Neural progenitor cell (in vitro differentiated cells): Measurements from ENCODE around the gene ENC1. TPM values are rescaled to one million over a fixed set of nuclear protein-coding genes. Genes with fewer than 3 reads are reported as not detected.

Source experiments
- DNase-seq: peaks from one replicate; pipeline ENCODE4 v3.0.0-alpha.2; 2016; ENCODE audit warnings: low spot score
- H2AFZ ChIP-seq: fragments of 200-600 bp; sonication (generic); replicated peaks from 2 replicates; pipeline ENCODE4 v1.6.1; 2016; ENCODE audit warnings: antibody characterized with exemption
- H3F3A ChIP-seq: fragments of 200-600 bp; sonication (generic); 2 replicates; pipeline ENCODE4 v1.6.1; 2016; ENCODE audit warnings: antibody characterized with exemption, low read depth
- H3K27ac ChIP-seq: fragments of 200-600 bp; sonication (generic); 2 replicates; pipeline ENCODE4 v1.5.1; 2016; ENCODE audit warnings: mild to moderate bottlenecking
- H3K27me3 ChIP-seq: fragments of 200-600 bp; sonication (generic); 2 replicates; pipeline ENCODE4 v1.6.1; 2016; ENCODE audit warnings: mild to moderate bottlenecking, moderate library complexity
- H3K36me3 ChIP-seq: fragments of 200-600 bp; sonication (generic); 2 replicates; pipeline ENCODE4 v1.5.1; 2016
- H3K4me1 ChIP-seq: fragments of 200-600 bp; sonication (generic); 2 replicates; pipeline ENCODE4 v1.6.1; 2016; ENCODE audit warnings: mixed run types
- H3K4me2 ChIP-seq: fragments of 200-600 bp; sonication (generic); 2 replicates; pipeline ENCODE4 v1.6.1; 2016
- H3K4me3 ChIP-seq: fragments of 200-600 bp; sonication (generic); 2 replicates; pipeline ENCODE4 v1.5.1; 2016
- H3K79me2 ChIP-seq: fragments of 200-600 bp; sonication (generic); 2 replicates; pipeline ENCODE4 v1.6.1; 2016; ENCODE audit warnings: low read depth
- H3K9ac ChIP-seq: fragments of 200-600 bp; sonication (generic); 2 replicates; pipeline ENCODE4 v1.6.1; 2016
- H3K9me3 ChIP-seq: fragments of 200-600 bp; sonication (generic); 2 replicates; pipeline ENCODE4 v1.5.1; 2016; ENCODE audit warnings: low read depth
- H4K20me1 ChIP-seq: fragments of 200-600 bp; sonication (generic); 2 replicates; pipeline ENCODE4 v1.6.1; 2016; ENCODE audit warnings: low read depth
- H3K27ac Mint-ChIP-seq: 3 replicates; pipeline ENCODE4 v1.8.0; 2021; ENCODE audit warnings: mixed read lengths
- H3K27me3 Mint-ChIP-seq: 2 replicates; pipeline ENCODE4 v1.8.0; 2022; ENCODE audit warnings: low read depth, mild to moderate bottlenecking, inconsistent platforms, moderate library complexity, mixed read lengths; ENCODE audit not compliant: insufficient read depth
- H3K36me3 Mint-ChIP-seq: 3 replicates; pipeline ENCODE4 v1.8.0; 2021; ENCODE audit warnings: mixed read lengths
- H3K4me1 Mint-ChIP-seq: 3 replicates; pipeline ENCODE4 v1.8.0; 2021; ENCODE audit warnings: mixed read lengths
- H3K4me3 Mint-ChIP-seq: 3 replicates; pipeline ENCODE4 v1.8.0; 2021; ENCODE audit warnings: mild to moderate bottlenecking, moderate library complexity, mixed read lengths
- H3K9me3 Mint-ChIP-seq: 3 replicates; pipeline ENCODE4 v1.8.0; 2020; ENCODE audit warnings: mixed read lengths
- EZH2 ChIP-seq: fragments of 200-600 bp; sonication (generic); IDR thresholded peaks from 2 replicates; pipeline ENCODE4 v1.6.1; 2017; ENCODE audit warnings: antibody characterized with exemption, mild to moderate bottlenecking, moderate library complexity
- EZH2phosphoT487 ChIP-seq: fragments of 200-600 bp; sonication (generic); IDR thresholded peaks from 2 replicates; pipeline ENCODE4 v1.6.1; 2017; ENCODE audit warnings: antibody characterized with exemption
- total RNA-seq: library from RNA; depleted of rRNA; stranded (reverse); fragments of >200 nt; gene quantifications from 2 replicates; pipeline ENCODE4 v1.2.3, GENCODE V29; 2015; ENCODE audit warnings: low replicate concordance
- TF ChIP-seq, protein P1 (sequence below): fragments of 200-600 bp; sonication (generic); IDR thresholded peaks from 2 replicates; pipeline ENCODE4 v1.5.1; 2017; ENCODE audit warnings: antibody characterized with exemption, mild to moderate bottlenecking

ENC1 gene
- total RNA-seq, 1 donor from 2014 or later = 73.8 TPM

DNA sequence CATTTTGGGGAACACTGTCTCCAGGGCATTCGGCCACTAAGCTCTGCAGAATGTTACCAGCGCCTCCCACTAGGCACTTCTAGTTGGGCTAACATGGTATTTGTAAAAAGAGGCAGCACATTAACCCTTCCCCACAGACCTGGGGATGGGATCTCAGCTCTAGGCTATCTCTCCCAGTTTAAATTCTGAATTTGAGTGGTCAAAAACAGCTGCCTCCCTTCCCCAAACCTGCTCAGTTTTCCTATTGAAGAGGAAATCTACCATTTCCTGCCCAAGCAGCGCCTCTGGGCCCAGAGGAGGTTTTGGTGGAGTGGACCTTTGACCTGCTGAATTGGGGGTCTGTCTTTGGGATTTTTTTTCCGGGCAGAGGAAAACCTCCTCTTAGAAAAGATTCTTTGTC lies 53.2 kb downstream of the ENC1 start:
- H3K27ac ChIP-seq = peak overlapping the region; percentile 4
- H3K36me3 ChIP-seq = no peaks in the 10 kb centered on the region
- Mint-ChIP-seq H3K9me3 (peaks cover 3% of the 10 kb centered on the region), H3K27me3 (peaks cover 6% of the 10 kb centered on the region), H3K36me3 (no peaks in the 10 kb centered on the region), H3K4me3 (no peak overlapping the region), H3K27ac (no peak overlapping the region), H3K4me1 (peaks cover 22% of the 10 kb centered on the region)
- TF ChIP-seq EZH2 = no peak
- no peak for TF ChIP-seq EZH2phosphoT487
- TF ChIP-seq, protein P1, sequence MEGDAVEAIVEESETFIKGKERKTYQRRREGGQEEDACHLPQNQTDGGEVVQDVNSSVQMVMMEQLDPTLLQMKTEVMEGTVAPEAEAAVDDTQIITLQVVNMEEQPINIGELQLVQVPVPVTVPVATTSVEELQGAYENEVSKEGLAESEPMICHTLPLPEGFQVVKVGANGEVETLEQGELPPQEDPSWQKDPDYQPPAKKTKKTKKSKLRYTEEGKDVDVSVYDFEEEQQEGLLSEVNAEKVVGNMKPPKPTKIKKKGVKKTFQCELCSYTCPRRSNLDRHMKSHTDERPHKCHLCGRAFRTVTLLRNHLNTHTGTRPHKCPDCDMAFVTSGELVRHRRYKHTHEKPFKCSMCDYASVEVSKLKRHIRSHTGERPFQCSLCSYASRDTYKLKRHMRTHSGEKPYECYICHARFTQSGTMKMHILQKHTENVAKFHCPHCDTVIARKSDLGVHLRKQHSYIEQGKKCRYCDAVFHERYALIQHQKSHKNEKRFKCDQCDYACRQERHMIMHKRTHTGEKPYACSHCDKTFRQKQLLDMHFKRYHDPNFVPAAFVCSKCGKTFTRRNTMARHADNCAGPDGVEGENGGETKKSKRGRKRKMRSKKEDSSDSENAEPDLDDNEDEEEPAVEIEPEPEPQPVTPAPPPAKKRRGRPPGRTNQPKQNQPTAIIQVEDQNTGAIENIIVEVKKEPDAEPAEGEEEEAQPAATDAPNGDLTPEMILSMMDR = no peak
- peaks cover 44% of the 10 kb centered on the region for H3K4me1 ChIP-seq
- H3K4me2 ChIP-seq = peak overlapping the region; percentile 11
- no peaks in the 10 kb centered on the region for H3K27me3 ChIP-seq
- H3K9ac ChIP-seq = no peak overlapping the region
- no peak overlapping the region for H3K4me3 ChIP-seq
- peaks cover 10% of the 10 kb centered on the region for H3F3A ChIP-seq
- DNase-seq = no peak
- no peaks in the 10 kb centered on the region for H3K9me3 ChIP-seq
- H2AFZ ChIP-seq = peak overlapping the region; percentile 85
- H3K79me2 ChIP-seq = no peaks in the 10 kb centered on the region
- H4K20me1 ChIP-seq = no peaks in the 10 kb centered on the region

DNA sequence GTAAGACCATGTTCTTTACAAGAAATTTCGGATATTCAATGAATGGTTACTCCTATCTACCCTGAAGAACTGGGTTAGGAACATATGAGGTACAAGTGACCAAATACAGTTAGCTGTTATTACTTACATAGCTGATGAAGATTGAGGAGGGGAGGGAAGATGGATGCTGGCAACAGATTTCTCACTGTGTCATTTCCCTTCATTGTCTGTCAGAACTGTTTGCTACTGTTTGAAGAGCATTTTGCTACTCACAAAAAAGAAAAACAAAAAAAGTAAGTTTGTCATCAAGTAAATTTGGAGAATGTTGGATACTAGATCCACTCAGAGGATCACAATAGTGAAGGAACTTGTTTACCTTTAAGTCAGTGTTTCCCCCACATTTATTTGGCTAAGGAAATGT lies 53.7 kb downstream of the ENC1 start:
- Histone ChIP-seq H2AFZ (peak overlapping the region; percentile 85), H3K4me2 (peak overlapping the region; percentile 11), H3K9me3 (no peaks in the 10 kb centered on the region), H3K27me3 (no peaks in the 10 kb centered on the region), H3K4me1 (peaks cover 44% of the 10 kb centered on the region), H3K4me3 (no peak overlapping the region), H4K20me1 (no peaks in the 10 kb centered on the region), H3F3A (peaks cover 10% of the 10 kb centered on the region), H3K9ac (no peak overlapping the region), H3K36me3 (no peaks in the 10 kb centered on the region), H3K27ac (peak overlapping the region; percentile 4), H3K79me2 (no peaks in the 10 kb centered on the region)
- H3K4me1 Mint-ChIP-seq = peaks cover 23% of the 10 kb centered on the region
- H3K27ac Mint-ChIP-seq = no peak overlapping the region
- peaks cover 6% of the 10 kb centered on the region for H3K27me3 Mint-ChIP-seq
- peaks cover 3% of the 10 kb centered on the region for H3K9me3 Mint-ChIP-seq
- no peak for DNase-seq
- H3K4me3 Mint-ChIP-seq = no peak overlapping the region
- no peaks in the 10 kb centered on the region for H3K36me3 Mint-ChIP-seq
- TF ChIP-seq, protein P1 = no peak
- TF ChIP-seq EZH2phosphoT487 (no peak), EZH2 (no peak)

DNA sequence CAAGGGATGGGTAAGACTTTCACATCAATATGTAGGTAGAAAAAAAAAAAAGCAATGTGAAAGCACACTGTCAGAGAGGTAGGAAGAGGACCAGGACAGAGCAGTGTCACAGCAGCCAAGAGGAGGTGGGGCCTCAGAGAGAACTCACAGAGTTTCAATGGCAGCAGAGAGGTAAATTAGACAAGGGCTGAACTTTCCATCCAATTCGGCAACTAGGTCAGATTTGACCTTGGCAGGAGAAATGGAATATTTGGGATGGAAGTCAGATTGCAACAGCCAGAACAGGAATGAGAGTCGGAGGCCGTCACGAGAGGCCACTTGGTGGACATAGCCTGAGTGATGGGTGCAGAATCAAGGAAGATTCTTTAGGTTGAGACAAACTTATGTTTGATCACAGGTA lies 57.7 kb downstream of the ENC1 start:
- DNase-seq = no peak
- Mint-ChIP-seq H3K9me3 (no peaks in the 10 kb centered on the region), H3K36me3 (no peaks in the 10 kb centered on the region), H3K4me1 (peaks cover 13% of the 10 kb centered on the region), H3K4me3 (no peak overlapping the region), H3K27me3 (peaks cover 10% of the 10 kb centered on the region), H3K27ac (no peak overlapping the region)
- Histone ChIP-seq H3K9ac (no peak overlapping the region), H4K20me1 (no peaks in the 10 kb centered on the region), H3K79me2 (no peaks in the 10 kb centered on the region), H3K9me3 (no peaks in the 10 kb centered on the region), H2AFZ (no peak overlapping the region), H3K4me1 (peaks cover 23% of the 10 kb centered on the region), H3F3A (peaks cover 7% of the 10 kb centered on the region), H3K4me3 (no peak overlapping the region), H3K36me3 (no peaks in the 10 kb centered on the region), H3K27me3 (no peaks in the 10 kb centered on the region), H3K4me2 (no peak overlapping the region), H3K27ac (no peak overlapping the region)
- TF ChIP-seq EZH2 (no peak), EZH2phosphoT487 (no peak)
- TF ChIP-seq, protein P1 = no peak

DNA sequence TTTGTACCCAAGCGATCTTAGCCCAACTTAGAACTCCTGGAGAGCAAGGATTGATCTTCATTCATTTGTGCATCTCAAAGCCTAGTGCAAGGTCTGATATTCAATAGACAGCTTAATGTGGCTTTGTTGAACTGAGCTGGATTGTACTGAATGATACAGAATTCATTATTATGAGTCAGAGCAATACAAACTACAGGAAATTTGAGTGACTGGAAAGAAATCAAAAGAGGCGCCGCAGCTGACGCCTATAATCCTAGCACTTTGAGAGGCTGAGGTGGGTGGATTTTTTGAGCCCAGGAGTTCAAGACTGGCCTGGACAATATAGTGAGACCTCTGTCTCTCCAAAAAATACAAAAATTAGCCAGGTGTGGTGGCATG lies 58.6 kb downstream of the ENC1 start:
- no peaks in the 10 kb centered on the region for H3K79me2 ChIP-seq
- Mint-ChIP-seq H3K9me3 (no peaks in the 10 kb centered on the region), H3K27ac (no peak overlapping the region), H3K4me3 (no peak overlapping the region), H3K4me1 (peaks cover 10% of the 10 kb centered on the region), H3K27me3 (peaks cover 10% of the 10 kb centered on the region), H3K36me3 (no peaks in the 10 kb centered on the region)
- no peaks in the 10 kb centered on the region for H3K27me3 ChIP-seq
- H3K36me3 ChIP-seq = no peaks in the 10 kb centered on the region
- H3K4me2 ChIP-seq = no peak overlapping the region
- H3K4me1 ChIP-seq = peaks cover 19% of the 10 kb centered on the region
- H2AFZ ChIP-seq = no peak overlapping the region
- no peak for DNase-seq
- H3K9me3 ChIP-seq = no peaks in the 10 kb centered on the region
- H3F3A ChIP-seq = peaks cover 7% of the 10 kb centered on the region
- no peaks in the 10 kb centered on the region for H4K20me1 ChIP-seq
- H3K9ac ChIP-seq = no peak overlapping the region
- no peak overlapping the region for H3K4me3 ChIP-seq
- no peak for TF ChIP-seq EZH2phosphoT487
- TF ChIP-seq, protein P1 = no peak
- no peak for TF ChIP-seq EZH2
- no peak overlapping the region for H3K27ac ChIP-seq
